Measurements from ENCODE around the gene PDGFRB. TPM values are rescaled to one million over a fixed set of nuclear protein-coding genes. Genes with fewer than 3 reads are reported as not detected.
A peak's percentile ranks its signal among the peaks of the same experiment; 100 is the strongest.

Gene PDGFRB
- total and polyA plus RNA-seq, 12 donors, result 15.5 to 101 (median 42.9) TPM

- WGBS, 2 donors, result 80 to 84% methylated on average over 8 of the region's 8 CpGs
- peak overlapping the region in 6 of 10 donors; percentile 16 to 92 (median 28) for H3K27ac ChIP-seq
- no peak overlapping the region for H3K4me3 ChIP-seq
- no peak for TF ChIP-seq CTCF (IDR thresholded peaks at IDR 0.05)
- intact Hi-C loops (cut with DNase I), result loop anchor here (1.0 to 10.0 kb wide), 7 partner anchors 86 to 304 kb away; partner anchors contain the start of gene TCOF1 (in 1 of the 10)
- H3K36me3 ChIP-seq, result peaks cover 0 to 96% (median 0%) of the 10 kb centered on the region in 9 donors
- DNase-seq, result no peak
- no peaks in the 10 kb centered on the region for H3K9me3 ChIP-seq
- no peaks in the 10 kb centered on the region for H3K27me3 ChIP-seq
- peaks cover 2 to 54% (median 33%) of the 10 kb centered on the region in 9 donors for H3K4me1 ChIP-seq
- peak in 1 of 8 donors; percentile 1 for ATAC-seq
These were observed 25.1 kb downstream of the PDGFRB start for GRCh38 chr5:150130493-150130922.

GRCh38 chr5:150129813-150130492 lies 25.7 kb downstream of the PDGFRB start:
- Histone ChIP-seq H3K4me3 (peak overlapping the region in 4 of 10 donors; percentile 9 to 30 (median 26)), H3K4me1 (peaks cover 2 to 49% (median 33%) of the 10 kb centered on the region in 9 donors), H3K27ac (peak overlapping the region in 6 of 10 donors; percentile 16 to 92 (median 34)), H3K27me3 (no peaks in the 10 kb centered on the region), H3K9me3 (no peaks in the 10 kb centered on the region), H3K36me3 (peaks cover 0 to 99% (median 0%) of the 10 kb centered on the region in 9 donors)
- peak; percentile 71 to 76 for DNase-seq
- intact Hi-C loops (cut with DNase I), result loop anchor here (1.0 to 10.0 kb wide), 7 partner anchors 87 to 305 kb away; partner anchors contain the start of gene TCOF1 (in 3 of the 10)
- peak; percentile 86 to 97 (median 94) for TF ChIP-seq CTCF (IDR thresholded peaks at IDR 0.05)
- peak; percentile 35 to 81 (median 79) for ATAC-seq
- 23 to 31% methylated on average over 25 of the region's 25 CpGs for WGBS, 2 donors

- TF ChIP-seq CTCF (IDR thresholded peaks at IDR 0.05), result no peak
- DNase-seq, result no peak
- H3K4me1 ChIP-seq, result peaks cover 2 to 45% (median 33%) of the 10 kb centered on the region in 9 donors
- H3K27me3 ChIP-seq, result no peaks in the 10 kb centered on the region
- no peak for ATAC-seq
- H3K4me3 ChIP-seq, result peak overlapping the region in 4 of 10 donors; percentile 9 to 30 (median 26)
- 57 to 75% methylated on average over 8 of the region's 8 CpGs for WGBS, 2 donors
- intact Hi-C loops (cut with DNase I), result loop anchor here in 2 of 10 donors (10.0 kb wide), 1 partner anchor 225 kb away; the partner anchor contains the start of gene TCOF1 (in 2 of the 2)
- peak overlapping the region in 4 of 10 donors; percentile 9 to 92 (median 44) for H3K27ac ChIP-seq
- H3K9me3 ChIP-seq, result no peaks in the 10 kb centered on the region
- H3K36me3 ChIP-seq, result peaks cover 0 to 98% (median 0%) of the 10 kb centered on the region in 9 donors
These were observed 26.2 kb downstream of the PDGFRB start for GRCh38 chr5:150129454-150129812.

GRCh38 chr5:150126921-150127265 lies 28.8 kb downstream of the PDGFRB start:
- Histone ChIP-seq H3K4me3 (no peak overlapping the region), H3K27ac (peak overlapping the region in 2 of 10 donors; percentile 15 to 30), H3K27me3 (no peaks in the 10 kb centered on the region), H3K36me3 (peaks cover 0 to 98% (median 4%) of the 10 kb centered on the region in 9 donors), H3K9me3 (no peaks in the 10 kb centered on the region), H3K4me1 (peaks cover 2 to 52% (median 13%) of the 10 kb centered on the region in 9 donors)
- no peak for TF ChIP-seq CTCF (IDR thresholded peaks at IDR 0.05)
- ATAC-seq, result no peak
- intact Hi-C loops (cut with DNase I), result loop anchor here in 2 of 10 donors (10.0 kb wide), 1 partner anchor 228 kb away; the partner anchor contains the start of gene TCOF1 (in 2 of the 2)
- no peak for DNase-seq
- 78 to 88% methylated on average over 6 of the region's 6 CpGs for WGBS, 2 donors
